ENCODE results near the gene ZNF446. TPM values are rescaled to one million over a fixed set of nuclear protein-coding genes. Genes with fewer than 3 reads are reported as not detected.

ZNF446 gene
- polyA plus RNA-seq, 3 donors: 2.0 to 6.2 (median 2.2) TPM

DNA sequence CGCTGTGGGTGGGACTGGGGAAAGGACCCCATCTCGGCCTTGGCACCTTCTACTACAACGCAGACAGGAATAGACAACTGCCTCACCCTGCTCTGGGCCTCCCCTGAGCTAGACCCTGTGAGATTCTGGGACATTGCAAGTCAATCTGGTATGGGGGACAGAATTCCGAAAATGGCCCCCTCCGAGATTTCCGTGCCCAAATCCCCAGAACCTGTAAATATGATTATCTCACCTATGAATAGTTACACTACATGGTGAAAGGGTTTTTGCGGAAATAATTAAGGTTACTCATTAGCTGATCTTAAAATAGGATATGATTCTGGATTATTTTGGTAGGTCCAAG, 44.1 kb downstream of the ZNF446 start:
- Histone ChIP-seq H3K27me3 (ENCODE audit: control insufficient read depth in 2 of 2, insufficient read depth in 2 of 2, low read length in 2 of 2) (no peaks in the 10 kb centered on the region), H3K9me3 (replicated peaks in 1 of 2; ENCODE audit: control insufficient read depth in 1 of 2, insufficient read depth in 1 of 2, low read length in 2 of 2) (no peaks in the 10 kb centered on the region), H3K4me3 (replicated peaks in 1 of 3; ENCODE audit: low read depth in 2 of 3, low read length in 3 of 3) (peak overlapping the region; percentile 57 to 90 (median 86)), H3K4me1 (ENCODE audit: control insufficient read depth in 1 of 2, insufficient read depth in 2 of 2, low read length in 2 of 2) (peaks cover 27 to 28% of the 10 kb centered on the region in 2 donors), H3K27ac (ENCODE audit: low read depth in 1 of 2, low read length in 2 of 2) (peak overlapping the region; percentile 90 to 93), H3K9ac (ENCODE audit: insufficient read depth, low read length, poor library complexity, severe bottlenecking) (peak overlapping the region; percentile 94), H3K79me2 (ENCODE audit: insufficient read depth, low read length) (peaks cover 38% of the 10 kb centered on the region), H3K36me3 (replicated peaks in 1 of 2; ENCODE audit: control insufficient read depth in 1 of 2, insufficient read depth in 2 of 2, low read length in 2 of 2) (peaks cover 17 to 20% of the 10 kb centered on the region in 2 donors), H4K20me1 (ENCODE audit: insufficient read depth, low read length) (peaks cover 34% of the 10 kb centered on the region), H2AFZ (ENCODE audit: insufficient read depth, low read depth, low read length, poor library complexity, severe bottlenecking) (peak overlapping the region; percentile 96), H3K4me2 (replicated peaks; ENCODE audit: extremely low read depth, low read length, poor library complexity, severe bottlenecking) (peak overlapping the region; percentile 96)
- H3K9me3 Mint-ChIP-seq: peaks cover 0 to 3% (median 0%) of the 10 kb centered on the region in 7 donors
- H3K36me3 Mint-ChIP-seq: peaks cover 18 to 25% of the 10 kb centered on the region in 2 donors
- peak overlapping the region; percentile 95 to 99 (median 98) for H3K27ac Mint-ChIP-seq
- peak overlapping the region; percentile 92 to 93 for H3K4me3 Mint-ChIP-seq
- TF ChIP-seq, protein P1, sequence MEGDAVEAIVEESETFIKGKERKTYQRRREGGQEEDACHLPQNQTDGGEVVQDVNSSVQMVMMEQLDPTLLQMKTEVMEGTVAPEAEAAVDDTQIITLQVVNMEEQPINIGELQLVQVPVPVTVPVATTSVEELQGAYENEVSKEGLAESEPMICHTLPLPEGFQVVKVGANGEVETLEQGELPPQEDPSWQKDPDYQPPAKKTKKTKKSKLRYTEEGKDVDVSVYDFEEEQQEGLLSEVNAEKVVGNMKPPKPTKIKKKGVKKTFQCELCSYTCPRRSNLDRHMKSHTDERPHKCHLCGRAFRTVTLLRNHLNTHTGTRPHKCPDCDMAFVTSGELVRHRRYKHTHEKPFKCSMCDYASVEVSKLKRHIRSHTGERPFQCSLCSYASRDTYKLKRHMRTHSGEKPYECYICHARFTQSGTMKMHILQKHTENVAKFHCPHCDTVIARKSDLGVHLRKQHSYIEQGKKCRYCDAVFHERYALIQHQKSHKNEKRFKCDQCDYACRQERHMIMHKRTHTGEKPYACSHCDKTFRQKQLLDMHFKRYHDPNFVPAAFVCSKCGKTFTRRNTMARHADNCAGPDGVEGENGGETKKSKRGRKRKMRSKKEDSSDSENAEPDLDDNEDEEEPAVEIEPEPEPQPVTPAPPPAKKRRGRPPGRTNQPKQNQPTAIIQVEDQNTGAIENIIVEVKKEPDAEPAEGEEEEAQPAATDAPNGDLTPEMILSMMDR (IDR thresholded peaks at IDR 0.05): no peak
- H3K27me3 Mint-ChIP-seq (ENCODE audit: low read depth in 3 of 3): peaks cover 0 to 2% (median 1%) of the 10 kb centered on the region in 3 donors
- no CpG with 5 or more reads among the region's 7 CpGs for WGBS (ENCODE audit: insufficient coverage)
- H3K4me1 Mint-ChIP-seq: peaks cover 32% of the 10 kb centered on the region
- DNase-seq: no peak
- intact Hi-C loops (cut with micrococcal nuclease): no loop called here

GRCh38 chr19:58521651-58522050, 45.5 kb downstream of the ZNF446 start:
- WGBS (ENCODE audit: insufficient coverage): no CpG with 5 or more reads among the region's 4 CpGs
- no peak overlapping the region for H3K9ac ChIP-seq (ENCODE audit: insufficient read depth, low read length, poor library complexity, severe bottlenecking)
- H3K27ac ChIP-seq (ENCODE audit: low read depth in 1 of 2, low read length in 2 of 2): no peak overlapping the region
- H3K27me3 ChIP-seq (ENCODE audit: control insufficient read depth in 2 of 2, insufficient read depth in 2 of 2, low read length in 2 of 2): no peaks in the 10 kb centered on the region
- TF ChIP-seq, protein P1 (IDR thresholded peaks at IDR 0.05): no peak
- H3K36me3 ChIP-seq (replicated peaks in 1 of 2; ENCODE audit: control insufficient read depth in 1 of 2, insufficient read depth in 2 of 2, low read length in 2 of 2): peaks cover 7 to 10% of the 10 kb centered on the region in 2 donors
- no peaks in the 10 kb centered on the region for H3K9me3 ChIP-seq (replicated peaks in 1 of 2; ENCODE audit: control insufficient read depth in 1 of 2, insufficient read depth in 1 of 2, low read length in 2 of 2)
- H3K36me3 Mint-ChIP-seq: peaks cover 6 to 11% of the 10 kb centered on the region in 2 donors
- peaks cover 25% of the 10 kb centered on the region for H3K79me2 ChIP-seq (ENCODE audit: insufficient read depth, low read length)
- peaks cover 0 to 2% (median 1%) of the 10 kb centered on the region in 3 donors for H3K27me3 Mint-ChIP-seq (ENCODE audit: low read depth in 3 of 3)
- peaks cover 0 to 3% (median 0%) of the 10 kb centered on the region in 7 donors for H3K9me3 Mint-ChIP-seq
- no peak overlapping the region for H2AFZ ChIP-seq (ENCODE audit: insufficient read depth, low read depth, low read length, poor library complexity, severe bottlenecking)
- no peak overlapping the region for H3K27ac Mint-ChIP-seq
- no peak overlapping the region for H3K4me3 ChIP-seq (replicated peaks in 1 of 3; ENCODE audit: low read depth in 2 of 3, low read length in 3 of 3)
- H3K4me3 Mint-ChIP-seq: no peak overlapping the region
- no peak overlapping the region for H3K4me2 ChIP-seq (replicated peaks; ENCODE audit: extremely low read depth, low read length, poor library complexity, severe bottlenecking)
- intact Hi-C loops (cut with micrococcal nuclease): no loop called here
- peaks cover 19% of the 10 kb centered on the region for H4K20me1 ChIP-seq (ENCODE audit: insufficient read depth, low read length)
- H3K4me1 ChIP-seq (ENCODE audit: control insufficient read depth in 1 of 2, insufficient read depth in 2 of 2, low read length in 2 of 2): peaks cover 27 to 28% of the 10 kb centered on the region in 2 donors
- H3K4me1 Mint-ChIP-seq: peaks cover 29% of the 10 kb centered on the region
- no peak for DNase-seq

Measured in CD14-positive monocyte (primary cell).